ENCODE data around the gene PKLR. TPM values are rescaled to one million over a fixed set of nuclear protein-coding genes. Genes with fewer than 3 reads are reported as not detected.
"Not testable (repeated sequence)": the region's sequence is repeated elsewhere in the genome, so short reads cannot be mapped to it uniquely, and the experiment has no call there.

PKLR gene
- polyA plus RNA-seq, 2 donors, result 0.02 to 0.04 TPM

DNA sequence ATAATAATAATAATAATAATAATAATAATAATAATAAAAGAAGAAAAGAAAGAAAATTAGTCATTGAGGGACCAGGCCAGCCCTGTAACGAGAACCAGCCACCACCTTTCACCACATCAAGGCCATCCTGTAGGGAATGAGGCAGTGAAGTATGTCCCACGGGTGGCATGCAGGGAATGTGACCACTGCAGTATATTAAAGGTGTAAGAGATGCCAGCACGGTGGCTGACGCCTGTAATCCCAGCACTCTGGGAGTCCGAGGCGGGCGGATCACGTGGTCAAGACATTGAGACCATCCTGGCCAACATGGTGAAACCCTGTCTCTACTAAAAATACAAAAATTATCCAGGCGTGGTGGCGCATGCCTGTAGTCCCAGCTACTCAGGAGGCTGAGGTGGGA lies 10.2 kb downstream of the PKLR start:
- H3K4me1 ChIP-seq (ENCODE audit: control insufficient read depth in 2 of 2, insufficient read depth in 2 of 2, low read length in 1 of 2); H3K27me3 ChIP-seq (ENCODE audit: control insufficient read depth in 1 of 2, insufficient read depth in 2 of 2, low read length in 2 of 2); H3K9me3 ChIP-seq (ENCODE audit: control insufficient read depth in 2 of 2, insufficient read depth in 1 of 2, low read depth in 1 of 2, low read length in 1 of 2); H3K36me3 ChIP-seq (ENCODE audit: control insufficient read depth in 2 of 2, insufficient read depth in 2 of 2, low read length in 1 of 2); H3K27ac ChIP-seq (ENCODE audit: low read depth in 2 of 2, low read length in 1 of 2); H3K4me3 ChIP-seq (ENCODE audit: low read depth in 1 of 2, low read length in 2 of 2): not testable (repeated sequence)
- WGBS, 2 donors, result 85 to 88% methylated on average over 10 of the region's 10 CpGs

- WGBS, 2 donors, result 94 to 95% methylated on average over 21 of the region's 21 CpGs
- Histone ChIP-seq H3K27ac (ENCODE audit: low read depth in 2 of 2, low read length in 1 of 2) (no peak overlapping the region), H3K36me3 (ENCODE audit: control insufficient read depth in 2 of 2, insufficient read depth in 2 of 2, low read length in 1 of 2) (peaks cover 2 to 15% of the 10 kb centered on the region in 2 donors), H3K9me3 (ENCODE audit: control insufficient read depth in 2 of 2, insufficient read depth in 1 of 2, low read depth in 1 of 2, low read length in 1 of 2) (no peaks in the 10 kb centered on the region), H3K4me1 (ENCODE audit: control insufficient read depth in 2 of 2, insufficient read depth in 2 of 2, low read length in 1 of 2) (no peaks in the 10 kb centered on the region), H3K27me3 (ENCODE audit: control insufficient read depth in 1 of 2, insufficient read depth in 2 of 2, low read length in 2 of 2) (no peaks in the 10 kb centered on the region), H3K4me3 (ENCODE audit: low read depth in 1 of 2, low read length in 2 of 2) (no peak overlapping the region)
Observed at GRCh38 chr1:155287987-155288543, 13.2 kb downstream of the PKLR start.

- Histone ChIP-seq H3K4me3 (ENCODE audit: low read depth in 1 of 2, low read length in 2 of 2) (no peak overlapping the region), H3K27ac (ENCODE audit: low read depth in 2 of 2, low read length in 1 of 2) (no peak overlapping the region), H3K9me3 (ENCODE audit: control insufficient read depth in 2 of 2, insufficient read depth in 1 of 2, low read depth in 1 of 2, low read length in 1 of 2) (no peaks in the 10 kb centered on the region), H3K27me3 (ENCODE audit: control insufficient read depth in 1 of 2, insufficient read depth in 2 of 2, low read length in 2 of 2) (no peaks in the 10 kb centered on the region), H3K4me1 (ENCODE audit: control insufficient read depth in 2 of 2, insufficient read depth in 2 of 2, low read length in 1 of 2) (no peaks in the 10 kb centered on the region), H3K36me3 (ENCODE audit: control insufficient read depth in 2 of 2, insufficient read depth in 2 of 2, low read length in 1 of 2) (peaks cover 2 to 15% of the 10 kb centered on the region in 2 donors)
- 95 to 96% methylated on average over 2 of the region's 2 CpGs for WGBS, 2 donors
Observed at GRCh38 chr1:155286544-155286943, 14.7 kb downstream of the PKLR start.

DNA sequence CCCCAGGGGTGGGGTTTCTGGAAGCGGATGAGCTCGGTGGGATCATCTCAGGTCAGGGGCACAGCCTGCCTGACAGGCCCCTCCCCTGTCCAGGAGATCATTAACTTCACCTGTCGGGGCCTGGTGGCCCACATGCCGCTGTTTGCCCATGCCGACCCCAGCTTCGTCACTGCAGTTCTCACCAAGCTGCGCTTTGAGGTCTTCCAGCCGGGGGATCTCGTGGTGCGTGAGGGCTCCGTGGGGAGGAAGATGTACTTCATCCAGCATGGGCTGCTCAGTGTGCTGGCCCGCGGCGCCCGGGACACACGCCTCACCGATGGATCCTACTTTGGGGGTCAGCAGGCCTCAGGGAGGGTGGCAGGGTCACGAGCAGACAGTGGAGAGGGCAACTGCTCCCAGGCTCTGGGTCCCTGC lies 15.6 kb downstream of the PKLR start:
- H3K4me3 ChIP-seq (ENCODE audit: low read depth in 1 of 2, low read length in 2 of 2), result no peak overlapping the region
- H3K9me3 ChIP-seq (ENCODE audit: control insufficient read depth in 2 of 2, insufficient read depth in 1 of 2, low read depth in 1 of 2, low read length in 1 of 2), result no peaks in the 10 kb centered on the region
- H3K36me3 ChIP-seq (ENCODE audit: control insufficient read depth in 2 of 2, insufficient read depth in 2 of 2, low read length in 1 of 2), result peaks cover 2 to 15% of the 10 kb centered on the region in 2 donors
- WGBS, 2 donors, result 89 to 94% methylated on average over 18 of the region's 18 CpGs
- H3K4me1 ChIP-seq (ENCODE audit: control insufficient read depth in 2 of 2, insufficient read depth in 2 of 2, low read length in 1 of 2), result no peaks in the 10 kb centered on the region
- H3K27me3 ChIP-seq (ENCODE audit: control insufficient read depth in 1 of 2, insufficient read depth in 2 of 2, low read length in 2 of 2), result no peaks in the 10 kb centered on the region
- no peak overlapping the region for H3K27ac ChIP-seq (ENCODE audit: low read depth in 2 of 2, low read length in 1 of 2)

GRCh38 chr1:155285063-155285462 lies 16.2 kb downstream of the PKLR start:
- Histone ChIP-seq H3K36me3 (ENCODE audit: control insufficient read depth in 2 of 2, insufficient read depth in 2 of 2, low read length in 1 of 2) (peaks cover 2 to 15% of the 10 kb centered on the region in 2 donors), H3K27ac (ENCODE audit: low read depth in 2 of 2, low read length in 1 of 2) (no peak overlapping the region), H3K9me3 (ENCODE audit: control insufficient read depth in 2 of 2, insufficient read depth in 1 of 2, low read depth in 1 of 2, low read length in 1 of 2) (no peaks in the 10 kb centered on the region), H3K4me3 (ENCODE audit: low read depth in 1 of 2, low read length in 2 of 2) (no peak overlapping the region), H3K4me1 (ENCODE audit: control insufficient read depth in 2 of 2, insufficient read depth in 2 of 2, low read length in 1 of 2) (no peaks in the 10 kb centered on the region), H3K27me3 (ENCODE audit: control insufficient read depth in 1 of 2, insufficient read depth in 2 of 2, low read length in 2 of 2) (no peaks in the 10 kb centered on the region)
- 89 to 94% methylated on average over 14 of the region's 14 CpGs for WGBS, 2 donors

DNA sequence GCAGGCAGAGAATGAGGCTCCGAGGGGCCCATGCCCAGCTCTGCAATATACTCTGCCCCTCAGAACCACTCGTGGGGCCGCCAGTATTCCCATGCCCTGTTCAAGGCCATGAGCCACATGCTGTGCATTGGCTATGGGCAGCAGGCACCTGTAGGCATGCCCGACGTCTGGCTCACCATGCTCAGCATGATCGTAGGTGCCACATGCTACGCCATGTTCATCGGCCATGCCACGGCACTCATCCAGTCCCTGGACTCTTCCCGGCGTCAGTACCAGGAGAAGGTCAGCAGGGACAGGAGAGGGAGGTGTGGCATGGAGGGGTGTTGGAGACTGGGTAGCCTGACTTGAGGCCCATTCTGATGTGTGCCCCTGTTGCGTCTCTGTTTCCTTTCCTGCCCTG lies 16.8 kb downstream of the PKLR start:
- Histone ChIP-seq H3K4me3 (ENCODE audit: low read depth in 1 of 2, low read length in 2 of 2) (no peak overlapping the region), H3K4me1 (ENCODE audit: control insufficient read depth in 2 of 2, insufficient read depth in 2 of 2, low read length in 1 of 2) (no peaks in the 10 kb centered on the region), H3K27me3 (ENCODE audit: control insufficient read depth in 1 of 2, insufficient read depth in 2 of 2, low read length in 2 of 2) (no peaks in the 10 kb centered on the region), H3K9me3 (ENCODE audit: control insufficient read depth in 2 of 2, insufficient read depth in 1 of 2, low read depth in 1 of 2, low read length in 1 of 2) (no peaks in the 10 kb centered on the region), H3K36me3 (ENCODE audit: control insufficient read depth in 2 of 2, insufficient read depth in 2 of 2, low read length in 1 of 2) (peaks cover 2 to 15% of the 10 kb centered on the region in 2 donors), H3K27ac (ENCODE audit: low read depth in 2 of 2, low read length in 1 of 2) (no peak overlapping the region)
- WGBS, 2 donors, result 94% methylated on average over 12 of the region's 12 CpGs

DNA sequence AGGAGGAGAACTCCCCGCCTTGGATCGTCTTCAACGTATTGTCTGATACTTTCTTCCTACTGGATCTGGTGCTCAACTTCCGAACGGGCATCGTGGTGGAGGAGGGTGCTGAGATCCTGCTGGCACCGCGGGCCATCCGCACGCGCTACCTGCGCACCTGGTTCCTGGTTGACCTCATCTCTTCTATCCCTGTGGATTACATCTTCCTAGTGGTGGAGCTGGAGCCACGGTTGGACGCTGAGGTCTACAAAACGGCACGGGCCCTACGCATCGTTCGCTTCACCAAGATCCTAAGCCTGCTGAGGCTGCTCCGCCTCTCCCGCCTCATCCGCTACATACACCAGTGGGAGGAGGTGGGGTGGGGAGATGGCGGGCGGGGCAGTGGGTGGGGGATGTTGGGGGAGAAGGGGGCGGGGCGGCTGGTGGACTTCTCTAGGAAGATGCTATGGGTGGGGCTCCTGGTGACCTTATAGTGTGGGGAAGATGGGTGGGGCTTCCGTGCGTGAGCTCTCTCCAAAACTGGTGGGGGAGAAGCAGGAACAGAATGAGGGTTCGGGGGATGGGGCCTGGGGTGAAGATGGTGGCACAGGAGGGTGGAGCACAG lies 18.6 kb downstream of the PKLR start:
- H3K9me3 ChIP-seq (ENCODE audit: control insufficient read depth in 2 of 2, insufficient read depth in 1 of 2, low read depth in 1 of 2, low read length in 1 of 2), result no peaks in the 10 kb centered on the region
- H3K4me1 ChIP-seq (ENCODE audit: control insufficient read depth in 2 of 2, insufficient read depth in 2 of 2, low read length in 1 of 2), result no peaks in the 10 kb centered on the region
- H3K4me3 ChIP-seq (ENCODE audit: low read depth in 1 of 2, low read length in 2 of 2), result no peak overlapping the region
- H3K36me3 ChIP-seq (ENCODE audit: control insufficient read depth in 2 of 2, insufficient read depth in 2 of 2, low read length in 1 of 2), result peaks cover 2 to 12% of the 10 kb centered on the region in 2 donors
- 95 to 96% methylated on average over 29 of the region's 29 CpGs for WGBS, 2 donors
- H3K27ac ChIP-seq (ENCODE audit: low read depth in 2 of 2, low read length in 1 of 2), result no peak overlapping the region
- H3K27me3 ChIP-seq (ENCODE audit: control insufficient read depth in 1 of 2, insufficient read depth in 2 of 2, low read length in 2 of 2), result no peaks in the 10 kb centered on the region

DNA sequence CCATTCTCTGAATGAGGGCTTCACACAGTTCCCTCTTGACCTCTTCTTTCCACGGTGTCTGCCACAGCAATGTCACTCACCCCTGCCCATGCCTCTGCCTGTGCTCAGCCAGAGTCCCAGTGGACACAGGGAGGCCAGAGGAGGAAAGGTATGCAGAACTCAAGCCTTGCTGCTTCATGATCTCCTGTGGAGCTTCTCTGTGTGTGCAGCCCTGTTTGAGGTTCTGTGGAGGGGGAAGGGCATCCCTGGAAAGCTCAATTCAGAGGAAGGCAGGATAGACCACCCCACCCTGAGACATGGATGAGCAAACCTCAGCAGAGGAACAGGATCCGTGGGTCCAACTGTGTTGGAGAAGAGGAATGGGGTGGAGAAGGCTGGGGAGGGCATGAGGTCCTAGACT lies 22.0 kb downstream of the PKLR start:
- Histone ChIP-seq H3K4me1 (ENCODE audit: control insufficient read depth in 2 of 2, insufficient read depth in 2 of 2, low read length in 1 of 2) (no peaks in the 10 kb centered on the region), H3K4me3 (ENCODE audit: low read depth in 1 of 2, low read length in 2 of 2) (no peak overlapping the region), H3K36me3 (ENCODE audit: control insufficient read depth in 2 of 2, insufficient read depth in 2 of 2, low read length in 1 of 2) (peaks cover 0 to 6% of the 10 kb centered on the region in 2 donors), H3K27ac (ENCODE audit: low read depth in 2 of 2, low read length in 1 of 2) (no peak overlapping the region), H3K9me3 (ENCODE audit: control insufficient read depth in 2 of 2, insufficient read depth in 1 of 2, low read depth in 1 of 2, low read length in 1 of 2) (no peaks in the 10 kb centered on the region), H3K27me3 (ENCODE audit: control insufficient read depth in 1 of 2, insufficient read depth in 2 of 2, low read length in 2 of 2) (no peaks in the 10 kb centered on the region)
- 75 to 85% methylated on average over 2 of the region's 2 CpGs for WGBS, 2 donors

DNA sequence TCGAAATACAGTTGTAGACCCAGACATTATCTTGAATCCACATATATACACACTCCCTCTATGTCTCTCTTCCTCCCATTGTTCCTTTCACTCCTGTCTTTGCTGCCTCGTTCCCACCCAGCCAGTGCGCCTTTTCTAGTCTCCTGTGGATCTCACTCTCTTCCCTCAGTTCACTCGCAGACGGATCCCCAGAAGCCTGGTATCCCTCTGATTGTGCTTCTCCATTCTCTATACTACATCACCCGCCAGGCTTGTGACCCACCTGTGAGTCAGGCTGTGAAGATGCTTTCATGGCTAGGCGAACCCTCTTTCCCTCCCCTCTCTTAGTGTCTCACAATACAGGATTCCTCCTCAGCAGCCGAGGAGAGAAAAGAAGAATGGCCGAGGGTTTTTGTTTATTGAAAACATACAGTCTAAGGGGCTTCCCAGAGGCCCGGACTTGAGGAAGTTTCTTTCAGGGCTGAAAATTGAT lies 22.5 kb downstream of the PKLR start:
- Histone ChIP-seq H3K4me1 (ENCODE audit: control insufficient read depth in 2 of 2, insufficient read depth in 2 of 2, low read length in 1 of 2) (peaks cover 0 to 2% of the 10 kb centered on the region in 2 donors), H3K27me3 (ENCODE audit: control insufficient read depth in 1 of 2, insufficient read depth in 2 of 2, low read length in 2 of 2) (no peaks in the 10 kb centered on the region), H3K4me3 (ENCODE audit: low read depth in 1 of 2, low read length in 2 of 2) (peak overlapping the region in 1 of 2 donors; percentile 65), H3K27ac (ENCODE audit: low read depth in 2 of 2, low read length in 1 of 2) (no peak overlapping the region), H3K9me3 (ENCODE audit: control insufficient read depth in 2 of 2, insufficient read depth in 1 of 2, low read depth in 1 of 2, low read length in 1 of 2) (no peaks in the 10 kb centered on the region), H3K36me3 (ENCODE audit: control insufficient read depth in 2 of 2, insufficient read depth in 2 of 2, low read length in 1 of 2) (peaks cover 0 to under 1% of the 10 kb centered on the region in 2 donors)
- 61 to 63% methylated on average over 10 of the region's 10 CpGs for WGBS, 2 donors
